Neural cell (in vitro differentiated cells): ENCODE measurements around the gene RPL39L. TPM values are rescaled to one million over a fixed set of nuclear protein-coding genes. Genes with fewer than 3 reads are reported as not detected.

Source experiments
- H2AFZ ChIP-seq: fragments of 200-600, 300-800 bp; sonication (generic), shearing (Covaris generic); 2 replicates; pipeline ENCODE4 v1.6.0; 2014; ENCODE audit warnings: low read depth, mild to moderate bottlenecking, antibody characterized with exemption, low read length, moderate library complexity
- H3F3A ChIP-seq: fragments of 200-600 bp; shearing (Covaris generic); 2 replicates; pipeline ENCODE4 v1.6.1; 2016; ENCODE audit warnings: mild to moderate bottlenecking, moderate library complexity, mixed read lengths, antibody characterized with exemption, low read length; ENCODE audit not compliant: insufficient read depth, poor library complexity, severe bottlenecking
- H3K27ac ChIP-seq: fragments of 200-600, 300-800 bp; sonication (generic), shearing (Covaris generic); 2 replicates; pipeline ENCODE4 v1.5.1; 2014; ENCODE audit warnings: mild to moderate bottlenecking, low read length, moderate library complexity
- H3K27me3 ChIP-seq: fragments of 300-800, 200-600 bp; sonication (generic), shearing (Covaris generic); 2 replicates; pipeline ENCODE4 v1.6.0; 2014; ENCODE audit warnings: mild to moderate bottlenecking, low read depth, low read length, moderate library complexity; ENCODE audit not compliant: insufficient read depth
- H3K36me3 ChIP-seq: fragments of 300-800, 200-600 bp; sonication (generic), shearing (Covaris generic); 2 replicates; pipeline ENCODE4 v1.5.1; 2014; ENCODE audit warnings: mild to moderate bottlenecking, antibody characterized with exemption, low read length, moderate library complexity; ENCODE audit not compliant: insufficient read depth
- H3K4me2 ChIP-seq: fragments of 300-800, 200-600 bp; sonication (generic), shearing (Covaris generic); 2 replicates; pipeline ENCODE4 v1.6.0; 2014; ENCODE audit warnings: mild to moderate bottlenecking, low read length
- H3K4me3 ChIP-seq: fragments of 300-800, 200-600 bp; sonication (generic), shearing (Covaris generic); 2 replicates; pipeline ENCODE4 v1.5.1; 2014; ENCODE audit warnings: mild to moderate bottlenecking, low read length, moderate library complexity
- H3K79me2 ChIP-seq: fragments of 200-600 bp; shearing (Covaris generic); replicated peaks from 2 replicates; pipeline ENCODE4 v1.6.0; 2014; ENCODE audit warnings: mild to moderate bottlenecking, low read length, moderate library complexity; ENCODE audit not compliant: insufficient read depth
- H3K9ac ChIP-seq: fragments of 300-800, 200-600 bp; sonication (generic), shearing (Covaris generic); 2 replicates; pipeline ENCODE4 v1.6.1; 2016; ENCODE audit warnings: mild to moderate bottlenecking, low read length, mixed read lengths
- H3K9me2 ChIP-seq: fragments of 200-600 bp; shearing (Covaris generic); 2 replicates; pipeline ENCODE4 v1.6.1; 2016; ENCODE audit warnings: mild to moderate bottlenecking, low read length, mixed read lengths; ENCODE audit not compliant: insufficient read depth
- H3K9me3 ChIP-seq: fragments of 200-600, 300-800 bp; sonication (generic), shearing (Covaris generic); 2 replicates; pipeline ENCODE4 v1.6.1; 2016; ENCODE audit warnings: mild to moderate bottlenecking, mixed run types, low read length, moderate library complexity, mixed read lengths
- H4K20me1 ChIP-seq: fragments of 200-600 bp; shearing (Covaris generic); 2 replicates; pipeline ENCODE4 v1.6.1; 2016; ENCODE audit warnings: mild to moderate bottlenecking, mixed run types; ENCODE audit not compliant: insufficient read depth
- EP300 ChIP-seq: fragments of 450-650 bp; conservative IDR thresholded peaks from 2 replicates; pipeline ENCODE4 v1.6.1; 2014; ENCODE audit warnings: antibody characterized with exemption, mild to moderate bottlenecking, moderate library complexity; ENCODE audit not compliant: poor library complexity, severe bottlenecking
- EZH2 ChIP-seq: fragments of 200-600, 300-800 bp; shearing (Covaris generic), sonication (generic); IDR thresholded peaks from 2 replicates; pipeline ENCODE4 v1.6.1; 2014; ENCODE audit warnings: antibody characterized with exemption, low read length, borderline replicate concordance, mild to moderate bottlenecking; ENCODE audit not compliant: insufficient read depth, poor library complexity, severe bottlenecking
- MXI1 ChIP-seq: fragments of 450-650 bp; conservative IDR thresholded peaks from 2 replicates; pipeline ENCODE4 v1.6.1; 2014; ENCODE audit warnings: antibody characterized with exemption, mild to moderate bottlenecking; ENCODE audit not compliant: poor library complexity, severe bottlenecking
- POLR2AphosphoS5 ChIP-seq: IDR thresholded peaks from 2 replicates; pipeline ENCODE4 v1.6.1; 2012
- RAD21 ChIP-seq: fragments of 450-650 bp; conservative IDR thresholded peaks from 2 replicates; pipeline ENCODE4 v1.6.1; 2014; ENCODE audit warnings: antibody characterized with exemption, mild to moderate bottlenecking, moderate library complexity
- SMC3 ChIP-seq: fragments of 450-650 bp; conservative IDR thresholded peaks from 2 replicates; pipeline ENCODE4 v1.6.1; 2014; ENCODE audit warnings: antibody characterized with exemption, mild to moderate bottlenecking, moderate library complexity; ENCODE audit not compliant: poor library complexity
- polyA plus RNA-seq: library from polyadenylated mRNA; depleted of rRNA; stranded (reverse); fragments of >200 nt; gene quantifications from 2 replicates; pipeline ENCODE4 v1.2.3, GENCODE V29; 2014
- TF ChIP-seq, protein P1 (sequence below): IDR thresholded peaks from 2 replicates; pipeline ENCODE4 v1.6.1; 2012; ENCODE audit warnings: borderline replicate concordance
- TF ChIP-seq, protein P2 (sequence below): fragments of 450-650 bp; IDR thresholded peaks from 2 replicates; pipeline ENCODE4 v1.5.1; 2014; ENCODE audit warnings: antibody characterized with exemption, mild to moderate bottlenecking, moderate library complexity; ENCODE audit not compliant: poor library complexity, severe bottlenecking

The RPL39L gene
- polyA plus RNA-seq, 1 donor from 2014 or later = 19.9 TPM

- Histone ChIP-seq H3K9me3 (no peaks in the 10 kb centered on the region), H3F3A (no peaks in the 10 kb centered on the region), H4K20me1 (no peaks in the 10 kb centered on the region), H3K4me3 (no peak overlapping the region), H3K27ac (no peak overlapping the region), H3K9ac (no peak overlapping the region), H3K27me3 (no peaks in the 10 kb centered on the region), H2AFZ (no peak overlapping the region), H3K36me3 (no peaks in the 10 kb centered on the region), H3K79me2 (no peaks in the 10 kb centered on the region), H3K9me2 (no peaks in the 10 kb centered on the region), H3K4me2 (no peak overlapping the region)
- TF ChIP-seq, protein P1, sequence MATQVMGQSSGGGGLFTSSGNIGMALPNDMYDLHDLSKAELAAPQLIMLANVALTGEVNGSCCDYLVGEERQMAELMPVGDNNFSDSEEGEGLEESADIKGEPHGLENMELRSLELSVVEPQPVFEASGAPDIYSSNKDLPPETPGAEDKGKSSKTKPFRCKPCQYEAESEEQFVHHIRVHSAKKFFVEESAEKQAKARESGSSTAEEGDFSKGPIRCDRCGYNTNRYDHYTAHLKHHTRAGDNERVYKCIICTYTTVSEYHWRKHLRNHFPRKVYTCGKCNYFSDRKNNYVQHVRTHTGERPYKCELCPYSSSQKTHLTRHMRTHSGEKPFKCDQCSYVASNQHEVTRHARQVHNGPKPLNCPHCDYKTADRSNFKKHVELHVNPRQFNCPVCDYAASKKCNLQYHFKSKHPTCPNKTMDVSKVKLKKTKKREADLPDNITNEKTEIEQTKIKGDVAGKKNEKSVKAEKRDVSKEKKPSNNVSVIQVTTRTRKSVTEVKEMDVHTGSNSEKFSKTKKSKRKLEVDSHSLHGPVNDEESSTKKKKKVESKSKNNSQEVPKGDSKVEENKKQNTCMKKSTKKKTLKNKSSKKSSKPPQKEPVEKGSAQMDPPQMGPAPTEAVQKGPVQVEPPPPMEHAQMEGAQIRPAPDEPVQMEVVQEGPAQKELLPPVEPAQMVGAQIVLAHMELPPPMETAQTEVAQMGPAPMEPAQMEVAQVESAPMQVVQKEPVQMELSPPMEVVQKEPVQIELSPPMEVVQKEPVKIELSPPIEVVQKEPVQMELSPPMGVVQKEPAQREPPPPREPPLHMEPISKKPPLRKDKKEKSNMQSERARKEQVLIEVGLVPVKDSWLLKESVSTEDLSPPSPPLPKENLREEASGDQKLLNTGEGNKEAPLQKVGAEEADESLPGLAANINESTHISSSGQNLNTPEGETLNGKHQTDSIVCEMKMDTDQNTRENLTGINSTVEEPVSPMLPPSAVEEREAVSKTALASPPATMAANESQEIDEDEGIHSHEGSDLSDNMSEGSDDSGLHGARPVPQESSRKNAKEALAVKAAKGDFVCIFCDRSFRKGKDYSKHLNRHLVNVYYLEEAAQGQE = no peak
- TF ChIP-seq, protein P2, sequence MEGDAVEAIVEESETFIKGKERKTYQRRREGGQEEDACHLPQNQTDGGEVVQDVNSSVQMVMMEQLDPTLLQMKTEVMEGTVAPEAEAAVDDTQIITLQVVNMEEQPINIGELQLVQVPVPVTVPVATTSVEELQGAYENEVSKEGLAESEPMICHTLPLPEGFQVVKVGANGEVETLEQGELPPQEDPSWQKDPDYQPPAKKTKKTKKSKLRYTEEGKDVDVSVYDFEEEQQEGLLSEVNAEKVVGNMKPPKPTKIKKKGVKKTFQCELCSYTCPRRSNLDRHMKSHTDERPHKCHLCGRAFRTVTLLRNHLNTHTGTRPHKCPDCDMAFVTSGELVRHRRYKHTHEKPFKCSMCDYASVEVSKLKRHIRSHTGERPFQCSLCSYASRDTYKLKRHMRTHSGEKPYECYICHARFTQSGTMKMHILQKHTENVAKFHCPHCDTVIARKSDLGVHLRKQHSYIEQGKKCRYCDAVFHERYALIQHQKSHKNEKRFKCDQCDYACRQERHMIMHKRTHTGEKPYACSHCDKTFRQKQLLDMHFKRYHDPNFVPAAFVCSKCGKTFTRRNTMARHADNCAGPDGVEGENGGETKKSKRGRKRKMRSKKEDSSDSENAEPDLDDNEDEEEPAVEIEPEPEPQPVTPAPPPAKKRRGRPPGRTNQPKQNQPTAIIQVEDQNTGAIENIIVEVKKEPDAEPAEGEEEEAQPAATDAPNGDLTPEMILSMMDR = no peak
- TF ChIP-seq RAD21 = no peak
- TF ChIP-seq POLR2AphosphoS5 = no peak
- TF ChIP-seq EZH2 = no peak
- TF ChIP-seq SMC3 = no peak
- TF ChIP-seq MXI1 = no peak
Observed at GRCh38 chr3:187150599-187150998, 11.3 kb upstream of the RPL39L start.

GRCh38 chr3:187150186-187150585, 10.9 kb upstream of the RPL39L start:
- Histone ChIP-seq H3K36me3 (no peaks in the 10 kb centered on the region), H3K9me2 (no peaks in the 10 kb centered on the region), H3F3A (no peaks in the 10 kb centered on the region), H3K27ac (no peak overlapping the region), H3K4me3 (no peak overlapping the region), H3K9ac (no peak overlapping the region), H3K4me2 (no peak overlapping the region), H2AFZ (no peak overlapping the region), H4K20me1 (no peaks in the 10 kb centered on the region), H3K79me2 (no peaks in the 10 kb centered on the region), H3K27me3 (no peaks in the 10 kb centered on the region), H3K9me3 (no peaks in the 10 kb centered on the region)
- no peak for TF ChIP-seq RAD21
- TF ChIP-seq EP300 = no peak
- TF ChIP-seq, protein P2 = no peak
- no peak for TF ChIP-seq POLR2AphosphoS5
